HEK293T (cell line): Measurements from ENCODE around the gene PRKG1.

Experiments used
- CTCF ChIA-PET: fragments of 350-600 bp; formaldehyde crosslinking; extraction: SDS; loops from one replicate; lab custom pipeline; 2021; ENCODE audit warnings: antibody characterized with exemption, inconsistent platforms; lab: Yijun Ruan, JAX
- POLR2A ChIA-PET: fragments of 350-600 bp; formaldehyde crosslinking; extraction: SDS; loops from one replicate; lab custom pipeline; 2020; ENCODE audit warnings: antibody characterized with exemption, inconsistent platforms; lab: Yijun Ruan, JAX
- DNase-seq: peaks from one replicate; pipeline ENCODE4 v3.0.0; 2012; ENCODE audit warnings: mixed read lengths; ENCODE audit errors: extremely low spot score
- ARNT ChIP-seq: fragments of 450-650 bp; IDR thresholded peaks from 2 replicates; pipeline ENCODE4 v1.6.1; 2017; ENCODE audit warnings: mild to moderate bottlenecking
- BHLHE40 ChIP-seq: fragments of 450-650 bp; IDR thresholded peaks from 2 replicates; pipeline ENCODE4 v1.6.1; 2016; ENCODE audit warnings: mild to moderate bottlenecking, moderate library complexity, borderline replicate concordance
- CTBP1 ChIP-seq: fragments of 450-650 bp; IDR thresholded peaks from 2 replicates; pipeline ENCODE4 v1.6.1; 2016; ENCODE audit warnings: borderline replicate concordance
- ELF4 ChIP-seq: fragments of 450-650 bp; IDR thresholded peaks from 2 replicates; pipeline ENCODE4 v1.6.1; 2017; ENCODE audit warnings: antibody characterized with exemption
- FOXA1 ChIP-seq: fragments of 450-650 bp; IDR thresholded peaks from 2 replicates; pipeline ENCODE4 v1.6.1; 2016; ENCODE audit warnings: mild to moderate bottlenecking
- FOXK2 ChIP-seq: fragments of 450-650 bp; IDR thresholded peaks from 2 replicates; pipeline ENCODE4 v1.6.1; 2016; ENCODE audit warnings: mild to moderate bottlenecking
- FOXM1 ChIP-seq: fragments of 450-650 bp; IDR thresholded peaks from 2 replicates; pipeline ENCODE4 v1.6.1; 2017; ENCODE audit warnings: mild to moderate bottlenecking, borderline replicate concordance
- HDGF ChIP-seq: fragments of 450-650 bp; IDR thresholded peaks from 2 replicates; pipeline ENCODE4 v1.6.1; 2017; ENCODE audit warnings: antibody characterized with exemption, borderline replicate concordance
- L3MBTL2 ChIP-seq: fragments of 450-650 bp; conservative IDR thresholded peaks from 2 replicates; pipeline ENCODE4 v1.6.1; 2016; ENCODE audit warnings: mild to moderate bottlenecking
- LEF1 ChIP-seq: fragments of 450-650 bp; IDR thresholded peaks from 2 replicates; pipeline ENCODE4 v1.6.1; 2017; ENCODE audit warnings: mild to moderate bottlenecking, borderline replicate concordance
- NFRKB ChIP-seq: fragments of 450-650 bp; IDR thresholded peaks from 2 replicates; pipeline ENCODE4 v1.6.1; 2016; ENCODE audit warnings: mild to moderate bottlenecking, moderate library complexity
- SP1 ChIP-seq: fragments of 450-650 bp; IDR thresholded peaks from 2 replicates; pipeline ENCODE4 v1.6.1; 2017
- SUZ12 ChIP-seq: fragments of 450-650 bp; IDR thresholded peaks from 2 replicates; pipeline ENCODE4 v1.6.1; 2016; ENCODE audit warnings: mild to moderate bottlenecking
- TARDBP ChIP-seq: fragments of 450-650 bp; IDR thresholded peaks from 2 replicates; pipeline ENCODE4 v1.6.1; 2016
- ZNF384 ChIP-seq: fragments of 450-650 bp; IDR thresholded peaks from 2 replicates; pipeline ENCODE4 v1.6.1; 2016
- TF ChIP-seq, protein P1 (sequence below): fragments of 450-650 bp; IDR thresholded peaks from 2 replicates; pipeline ENCODE4 v1.6.1; 2016

Gene PRKG1

DNA sequence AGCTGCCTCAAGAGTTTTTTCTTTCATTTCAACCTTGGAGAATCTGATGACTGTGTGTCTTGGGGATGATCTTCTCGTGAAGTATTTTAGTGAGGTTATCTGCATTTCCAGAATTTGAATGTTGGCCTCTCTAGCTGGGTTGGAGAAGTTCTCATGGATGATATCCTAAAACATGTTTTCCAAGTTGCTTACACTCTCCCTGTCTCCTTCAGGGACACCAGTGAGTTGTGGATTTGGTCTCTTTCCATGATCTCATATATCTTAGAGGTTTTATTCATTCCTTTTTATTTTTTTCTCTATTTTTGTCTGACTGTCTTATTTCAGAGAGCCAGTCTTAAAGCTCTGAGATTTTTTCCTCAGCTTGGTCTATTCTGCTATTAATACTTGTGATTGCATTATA lies 907.4 kb downstream of the PRKG1 start:
- ChIA-PET CTCF (no interaction called here), POLR2A (no interaction called here)
- DNase-seq, result no peak
- TF ChIP-seq SP1, result no peak
- no peak for TF ChIP-seq FOXM1
- TF ChIP-seq ELF4, result no peak
- no peak for TF ChIP-seq SUZ12
- TF ChIP-seq, protein P1, sequence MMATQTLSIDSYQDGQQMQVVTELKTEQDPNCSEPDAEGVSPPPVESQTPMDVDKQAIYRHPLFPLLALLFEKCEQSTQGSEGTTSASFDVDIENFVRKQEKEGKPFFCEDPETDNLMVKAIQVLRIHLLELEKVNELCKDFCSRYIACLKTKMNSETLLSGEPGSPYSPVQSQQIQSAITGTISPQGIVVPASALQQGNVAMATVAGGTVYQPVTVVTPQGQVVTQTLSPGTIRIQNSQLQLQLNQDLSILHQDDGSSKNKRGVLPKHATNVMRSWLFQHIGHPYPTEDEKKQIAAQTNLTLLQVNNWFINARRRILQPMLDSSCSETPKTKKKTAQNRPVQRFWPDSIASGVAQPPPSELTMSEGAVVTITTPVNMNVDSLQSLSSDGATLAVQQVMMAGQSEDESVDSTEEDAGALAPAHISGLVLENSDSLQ, result no peak
- no peak for TF ChIP-seq HDGF
- no peak for TF ChIP-seq NFRKB
- no peak for TF ChIP-seq FOXK2
- TF ChIP-seq L3MBTL2, result no peak
- no peak for TF ChIP-seq ARNT
- TF ChIP-seq BHLHE40, result no peak
- TF ChIP-seq TARDBP, result no peak

DNA sequence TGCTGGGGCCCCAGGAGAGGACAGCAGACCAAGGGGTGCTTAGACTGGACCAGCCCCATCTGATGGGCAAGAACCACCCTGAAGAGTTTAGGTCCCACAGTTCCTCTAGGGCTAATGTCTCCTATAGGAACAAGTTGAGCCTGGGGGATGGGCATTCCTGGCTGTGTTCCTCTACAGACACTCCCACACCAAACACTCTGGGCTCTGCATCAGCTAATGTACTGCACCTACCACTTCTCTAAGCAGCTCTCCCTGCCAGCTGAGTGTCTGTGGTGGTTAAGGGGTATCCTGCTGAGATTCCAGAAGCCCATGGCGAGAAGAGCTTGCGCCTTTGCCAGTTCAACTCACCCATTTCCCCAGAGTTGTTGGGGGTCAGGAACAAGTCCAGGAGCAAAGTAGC lies 909.2 kb downstream of the PRKG1 start:
- POLR2A ChIA-PET, result no interaction called here
- no peak for DNase-seq
- CTCF ChIA-PET, result no interaction called here
- no peak for TF ChIP-seq SUZ12
- no peak for TF ChIP-seq TARDBP

DNA sequence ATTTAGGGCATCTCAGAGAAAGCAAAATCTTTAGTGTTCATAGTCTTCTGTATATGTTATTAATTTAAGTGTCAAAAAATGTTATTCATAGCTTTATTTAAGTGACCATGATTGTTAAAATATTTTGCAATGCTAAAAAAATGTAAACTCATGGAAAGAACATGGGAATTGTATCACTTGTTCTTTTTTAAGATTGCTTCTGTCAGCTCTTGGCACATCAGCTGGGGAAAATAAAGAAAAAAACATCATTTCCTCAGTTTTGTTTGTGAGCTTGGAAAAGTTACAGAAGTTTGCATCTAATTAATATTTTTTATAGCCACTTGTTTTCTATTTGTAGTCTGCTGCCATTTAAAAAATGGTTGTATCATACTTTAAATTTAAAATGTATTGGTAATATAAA lies 911.0 kb downstream of the PRKG1 start:
- CTCF ChIA-PET, result interaction anchor here (1.7 kb wide), 1 partner anchor 9 kb away, joined by 6 read pairs; no protein-coding TSS in a partner anchor
- POLR2A ChIA-PET, result no interaction called here
- TF ChIP-seq L3MBTL2 (no peak), NFRKB (no peak), BHLHE40 (no peak), ZNF384 (no peak), ARNT (no peak)
- no peak for DNase-seq

DNA sequence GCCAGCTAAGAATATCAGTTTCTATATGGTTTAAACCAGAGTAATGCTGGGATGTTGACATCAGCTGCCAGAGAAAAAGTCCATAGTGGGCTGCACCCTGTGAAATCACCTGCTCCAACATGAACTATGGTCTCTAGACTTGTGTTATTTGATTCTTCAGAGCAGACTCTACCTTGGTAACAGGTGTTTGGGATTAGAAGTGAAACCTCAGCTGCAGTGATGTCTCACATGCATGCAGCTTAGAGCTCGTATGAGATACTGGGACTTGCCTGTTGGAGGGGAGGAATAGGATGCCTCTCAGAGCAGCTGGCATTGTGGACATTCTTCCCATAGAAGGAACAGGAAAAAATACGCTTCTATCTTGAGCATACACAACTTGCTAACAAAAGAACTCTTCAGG lies 912.2 kb downstream of the PRKG1 start:
- ChIA-PET POLR2A (no interaction called here), CTCF (interaction anchor here (1.7 kb wide), 1 partner anchor 8 kb away, joined by 6 read pairs; no protein-coding TSS in a partner anchor)
- no peak for DNase-seq
- no peak for TF ChIP-seq NFRKB
- no peak for TF ChIP-seq L3MBTL2
- TF ChIP-seq TARDBP, result no peak
- TF ChIP-seq ELF4, result no peak
- TF ChIP-seq ARNT, result no peak
- no peak for TF ChIP-seq SP1
- TF ChIP-seq CTBP1, result no peak
- TF ChIP-seq ZNF384, result no peak
- no peak for TF ChIP-seq HDGF
- no peak for TF ChIP-seq BHLHE40
- no peak for TF ChIP-seq LEF1
- no peak for TF ChIP-seq FOXK2
- no peak for TF ChIP-seq SUZ12
- no peak for TF ChIP-seq FOXA1
- no peak for TF ChIP-seq FOXM1

DNA sequence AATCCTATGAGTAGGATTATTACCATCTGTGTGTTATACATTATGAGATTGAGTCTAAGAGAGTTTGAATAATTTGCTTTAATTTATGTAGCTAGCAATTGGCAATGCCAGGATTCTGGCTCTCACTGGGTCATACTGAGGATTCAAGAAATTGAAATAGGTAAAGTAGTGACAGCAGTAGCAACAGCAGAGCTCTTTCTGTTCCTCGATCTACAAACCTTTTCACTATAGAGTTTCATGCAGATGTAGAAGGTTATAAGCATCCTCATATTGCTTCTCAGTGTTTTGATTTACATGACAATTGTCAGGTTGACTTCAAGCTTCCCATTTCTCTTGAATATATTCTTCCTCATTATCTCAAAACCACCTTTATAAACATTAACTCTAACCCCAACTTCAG lies 919.2 kb downstream of the PRKG1 start:
- no peak for DNase-seq
- ChIA-PET CTCF (interaction anchor here (0.6 to 1.8 kb wide), 2 partner anchors 10 to 571 kb away, joined by 3 to 5 read pairs; no protein-coding TSS in a partner anchor), POLR2A (no interaction called here)
- no peak for TF ChIP-seq ELF4
- no peak for TF ChIP-seq NFRKB
- TF ChIP-seq FOXA1, result no peak
- TF ChIP-seq, protein P1, result no peak
- no peak for TF ChIP-seq CTBP1
- no peak for TF ChIP-seq TARDBP
- TF ChIP-seq FOXM1, result no peak
- no peak for TF ChIP-seq ZNF384
- TF ChIP-seq SP1, result no peak
- TF ChIP-seq HDGF, result no peak
- TF ChIP-seq FOXK2, result no peak
- no peak for TF ChIP-seq LEF1
- TF ChIP-seq BHLHE40, result no peak
- TF ChIP-seq L3MBTL2, result no peak
- no peak for TF ChIP-seq ARNT
- TF ChIP-seq SUZ12, result no peak

DNA sequence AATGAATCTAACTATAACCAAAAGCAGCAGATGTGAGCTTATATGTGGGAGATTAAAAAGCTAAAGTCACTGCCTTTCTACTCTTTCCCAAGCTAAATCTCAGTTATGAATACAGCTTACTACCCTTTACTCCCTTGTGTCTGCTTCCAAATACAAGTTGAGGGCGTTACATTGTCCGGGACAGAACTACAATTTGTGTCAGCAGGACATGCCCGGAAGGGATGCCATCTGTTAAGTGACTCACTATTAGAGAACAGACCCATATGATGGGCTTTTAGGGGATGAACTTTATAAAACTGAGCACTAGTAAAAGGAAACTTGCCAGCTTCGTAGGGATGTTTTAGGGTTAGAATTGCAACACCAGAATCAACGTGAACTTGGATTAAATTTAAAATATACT lies 924.8 kb downstream of the PRKG1 start:
- DNase-seq, result no peak
- ChIA-PET POLR2A (no interaction called here), CTCF (no interaction called here)
- TF ChIP-seq ZNF384 (no peak), CTBP1 (no peak), FOXA1 (no peak), ELF4 (no peak), FOXK2 (no peak), TARDBP (no peak), LEF1 (no peak), BHLHE40 (no peak), SUZ12 (no peak), NFRKB (no peak), L3MBTL2 (no peak), SP1 (no peak)
- TF ChIP-seq, protein P1, result no peak
